ENCODE measurements around the gene TDRD10.

Gene TDRD10

GRCh38 chr1:154575951-154576566 is 74.0 kb downstream of the TDRD10 start:
- H3K4me3 ChIP-seq (ENCODE audit: low read depth, low read length): no peak overlapping the region
- TF ChIP-seq CTCF (IDR thresholded peaks at IDR 0.05; ENCODE audit: control insufficient read depth, extremely low read depth, insufficient read depth): no peak
- DNase-seq (ENCODE audit: low read depth): no peak

- no peak overlapping the region for H3K4me3 ChIP-seq (ENCODE audit: low read depth, low read length)
- TF ChIP-seq CTCF (IDR thresholded peaks at IDR 0.05; ENCODE audit: control insufficient read depth, extremely low read depth, insufficient read depth): no peak
- DNase-seq (ENCODE audit: low read depth): no peak
Observed at GRCh38 chr1:154577346-154578057, 75.5 kb downstream of the TDRD10 start.

- no peak for TF ChIP-seq CTCF (IDR thresholded peaks at IDR 0.05; ENCODE audit: control insufficient read depth, extremely low read depth, insufficient read depth)
- no peak overlapping the region for H3K4me3 ChIP-seq (ENCODE audit: low read depth, low read length)
- no peak for DNase-seq (ENCODE audit: low read depth)
Observed at GRCh38 chr1:154578058-154578418, 76.0 kb downstream of the TDRD10 start.

- no peak overlapping the region for H3K4me3 ChIP-seq (ENCODE audit: low read depth, low read length)
- no peak for TF ChIP-seq CTCF (IDR thresholded peaks at IDR 0.05; ENCODE audit: control insufficient read depth, extremely low read depth, insufficient read depth)
- no peak for DNase-seq (ENCODE audit: low read depth)
Observed at GRCh38 chr1:154579374-154579773, 77.4 kb downstream of the TDRD10 start.

- no peak for TF ChIP-seq CTCF (IDR thresholded peaks at IDR 0.05; ENCODE audit: control insufficient read depth, extremely low read depth, insufficient read depth)
- H3K4me3 ChIP-seq (ENCODE audit: low read depth, low read length): no peak overlapping the region
- no peak for DNase-seq (ENCODE audit: low read depth)
Observed at GRCh38 chr1:154581766-154582165, 79.7 kb downstream of the TDRD10 start.

GRCh38 chr1:154582885-154583284 is 80.9 kb downstream of the TDRD10 start:
- DNase-seq (ENCODE audit: low read depth): no peak
- no peak overlapping the region for H3K4me3 ChIP-seq (ENCODE audit: low read depth, low read length)
- TF ChIP-seq CTCF (IDR thresholded peaks at IDR 0.05; ENCODE audit: control insufficient read depth, extremely low read depth, insufficient read depth): no peak

GRCh38 chr1:154583773-154584172 is 81.8 kb downstream of the TDRD10 start:
- no peak for DNase-seq (ENCODE audit: low read depth)
- no peak overlapping the region for H3K4me3 ChIP-seq (ENCODE audit: low read depth, low read length)
- no peak for TF ChIP-seq CTCF (IDR thresholded peaks at IDR 0.05; ENCODE audit: control insufficient read depth, extremely low read depth, insufficient read depth)

All from LNCaP clone FGC (cell line).